Stimulated activated CD4-positive, alpha-beta T cell treated with anti-CD3 and anti-CD28 coated beads, Interleukin-4, amount 100 ng/mL, for 1 hour (primary cell): ENCODE measurements around the gene ALCAM.
"Not testable (repeated sequence)": the region's sequence is repeated elsewhere in the genome, so short reads cannot be mapped to it uniquely, and the experiment has no call there.

Experiments
- DNase-seq: peaks from one replicate; pipeline ENCODE4 v3.0.0-alpha.2; 2020

The ALCAM gene

GRCh38 chr3:105356988-105357387, 9.7 kb upstream of the ALCAM start:
- no peak for DNase-seq

DNA sequence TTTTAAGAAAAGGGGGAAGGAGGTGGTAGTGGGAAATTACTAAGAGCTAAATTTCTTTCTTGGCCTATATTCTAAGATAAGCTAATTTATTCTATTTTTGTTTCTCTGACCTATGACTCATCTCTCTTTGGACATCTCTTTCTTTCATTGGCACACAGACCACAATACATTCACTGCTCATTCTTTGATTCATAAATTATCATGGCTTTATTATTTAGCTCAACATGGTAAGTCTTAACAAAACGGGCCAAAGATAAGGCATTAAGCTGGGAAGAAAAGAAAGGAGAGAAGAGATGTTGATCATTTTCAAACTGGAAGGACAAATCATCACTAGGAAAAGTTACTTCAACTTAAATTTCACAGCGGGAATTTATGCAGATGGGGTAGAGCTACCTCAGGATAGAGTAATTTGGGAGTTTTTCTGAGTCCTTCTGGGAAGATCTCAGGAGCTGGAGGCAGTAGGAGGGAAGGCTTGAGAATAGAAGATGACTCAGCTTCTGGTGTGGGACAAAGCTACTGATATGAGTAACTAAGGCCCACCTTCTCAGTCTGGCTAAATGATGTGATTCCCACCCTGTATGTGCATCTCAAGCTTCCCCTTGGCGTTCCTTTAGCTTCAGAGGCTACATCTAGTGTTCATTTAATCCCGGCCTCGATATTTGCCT, 7.5 kb upstream of the ALCAM start:
- no peak for DNase-seq

- DNase-seq: no peak
Observed at GRCh38 chr3:105360003-105360402, 6.7 kb upstream of the ALCAM start.

GRCh38 chr3:105362021-105362665, 4.6 kb upstream of the ALCAM start:
- DNase-seq: no peak

DNA sequence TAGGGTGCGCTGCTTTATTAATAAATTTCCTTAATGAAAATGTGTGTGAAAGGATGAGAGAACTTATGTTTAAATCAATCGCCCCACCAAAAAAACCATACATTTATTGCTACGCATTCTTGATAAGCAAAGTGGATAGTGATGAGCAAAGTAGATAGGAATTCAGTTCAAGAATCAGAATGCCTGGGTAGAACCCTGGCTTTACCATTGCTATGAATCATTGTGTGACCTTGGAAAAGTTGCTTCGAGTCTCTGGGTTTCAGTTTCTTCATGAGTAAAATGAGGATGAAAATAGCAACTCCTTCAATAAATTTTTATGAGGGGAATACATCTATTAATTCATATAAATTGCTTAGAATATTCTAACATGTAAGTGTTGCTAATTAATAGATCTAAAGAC, 2.6 kb upstream of the ALCAM start:
- no peak for DNase-seq

GRCh38 chr3:105365081-105365390, 1.7 kb upstream of the ALCAM start:
- DNase-seq: no peak

DNA sequence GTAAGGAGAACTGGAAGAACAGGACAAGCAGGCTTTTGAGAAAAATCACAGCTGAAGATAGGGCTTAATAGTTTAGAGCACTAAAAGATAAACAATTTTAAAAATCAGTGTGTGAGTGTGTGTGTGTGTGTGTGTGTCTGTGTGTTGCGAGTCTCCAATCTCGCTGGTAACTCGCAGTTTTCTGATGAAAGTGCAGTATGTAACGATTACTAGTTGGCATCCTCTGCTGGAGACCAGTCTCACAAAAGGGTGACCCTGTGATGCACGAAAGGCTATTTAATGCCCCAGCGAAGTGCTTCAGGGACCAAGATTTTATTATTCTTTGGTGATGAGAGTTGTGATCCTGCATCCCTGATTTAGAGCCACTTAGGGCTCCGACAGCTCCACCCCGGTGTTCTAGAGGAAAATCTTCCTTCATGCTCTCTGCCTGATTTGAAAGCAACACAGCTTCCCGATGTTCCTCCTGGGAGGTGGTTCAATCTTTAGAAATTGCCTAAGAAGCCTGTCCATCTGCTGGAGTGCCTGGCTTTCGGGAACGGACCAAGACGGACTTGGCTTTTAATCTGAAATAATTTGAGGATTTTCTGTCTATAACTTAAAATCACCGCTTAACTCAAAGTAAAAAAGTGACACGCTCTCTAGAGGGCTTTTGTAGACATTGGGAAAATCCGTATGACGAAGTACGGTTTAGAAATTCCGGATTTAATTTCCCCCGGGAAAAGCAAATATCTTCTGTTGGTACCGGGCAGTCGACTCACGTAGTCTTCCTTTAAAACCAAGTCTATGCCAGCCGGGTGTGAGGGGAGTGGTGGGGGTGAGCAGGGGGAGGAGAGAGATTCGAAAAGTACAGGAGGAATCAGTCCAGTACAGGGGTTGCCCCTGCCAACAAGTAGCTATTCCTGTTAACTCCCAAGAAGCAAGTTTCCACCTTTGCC, 1.1 kb upstream of the ALCAM start:
- no peak for DNase-seq

DNA sequence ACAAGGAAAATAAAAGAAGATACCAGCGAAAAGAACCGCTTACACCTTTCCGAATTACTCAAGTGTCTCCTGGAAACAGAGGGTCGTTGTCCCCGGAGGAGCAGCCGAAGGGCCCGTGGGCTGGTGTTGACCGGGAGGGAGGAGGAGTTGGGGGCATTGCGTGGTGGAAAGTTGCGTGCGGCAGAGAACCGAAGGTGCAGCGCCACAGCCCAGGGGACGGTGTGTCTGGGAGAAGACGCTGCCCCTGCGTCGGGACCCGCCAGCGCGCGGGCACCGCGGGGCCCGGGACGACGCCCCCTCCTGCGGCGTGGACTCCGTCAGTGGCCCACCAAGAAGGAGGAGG, 325 bp downstream of the ALCAM start:
- DNase-seq: peak; percentile 23

GRCh38 chr3:105367406-105368213, 901 bp downstream of the ALCAM start:
- DNase-seq: peak; percentile 64

DNA sequence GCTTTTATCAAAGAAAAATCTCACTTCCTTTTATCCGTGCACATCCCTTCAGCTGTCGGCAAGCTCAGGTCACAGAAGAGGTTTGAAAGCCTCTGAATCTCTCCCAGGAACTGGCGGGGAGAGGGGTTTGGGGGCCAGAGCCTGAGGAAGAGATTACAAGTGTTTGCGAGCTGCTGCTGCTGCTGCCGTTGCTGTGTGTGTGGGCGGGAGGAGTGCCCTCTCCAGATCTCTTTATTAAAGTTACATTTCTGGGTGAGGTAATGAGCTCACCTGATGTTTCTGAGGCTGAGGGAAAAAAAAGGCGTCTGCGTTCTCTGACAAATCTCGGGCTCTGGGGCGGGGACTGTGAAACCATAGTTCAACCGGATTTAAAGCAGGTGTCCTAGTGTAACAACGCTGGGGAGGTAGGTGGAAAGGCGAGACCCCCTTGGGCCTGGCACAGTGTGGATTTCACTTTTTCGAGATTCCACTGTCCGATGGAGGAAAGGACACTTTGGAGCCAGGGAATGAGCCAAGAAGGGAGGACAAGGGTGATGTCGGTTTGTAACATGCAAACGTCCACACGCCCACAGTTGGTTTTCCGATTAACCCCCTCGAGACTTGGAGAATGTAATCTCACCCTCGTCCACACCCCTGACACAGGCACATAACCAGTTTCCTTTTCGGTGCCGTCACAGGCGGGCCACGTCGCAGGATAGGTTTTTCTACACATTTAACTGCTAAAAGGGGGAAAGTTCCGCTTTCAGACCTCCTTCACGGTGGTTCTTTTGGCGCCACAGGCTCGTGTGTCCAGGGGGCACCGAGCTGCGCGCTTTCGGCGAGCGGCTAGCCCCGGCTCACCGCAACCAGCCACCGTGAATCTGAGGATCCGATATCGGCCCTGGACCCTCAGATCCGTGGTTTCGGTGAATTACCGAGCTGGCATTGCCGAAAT, 2.1 kb downstream of the ALCAM start:
- peak; percentile 69 for DNase-seq

GRCh38 chr3:105369500-105370371, 3.0 kb downstream of the ALCAM start:
- DNase-seq: peak; percentile 12

- no peak for DNase-seq
Observed at GRCh38 chr3:105373383-105373782, 6.7 kb downstream of the ALCAM start.

- no peak for DNase-seq
Observed at GRCh38 chr3:105375750-105376511, 9.2 kb downstream of the ALCAM start.

GRCh38 chr3:105377716-105378115, 11.0 kb downstream of the ALCAM start:
- DNase-seq: no peak

DNA sequence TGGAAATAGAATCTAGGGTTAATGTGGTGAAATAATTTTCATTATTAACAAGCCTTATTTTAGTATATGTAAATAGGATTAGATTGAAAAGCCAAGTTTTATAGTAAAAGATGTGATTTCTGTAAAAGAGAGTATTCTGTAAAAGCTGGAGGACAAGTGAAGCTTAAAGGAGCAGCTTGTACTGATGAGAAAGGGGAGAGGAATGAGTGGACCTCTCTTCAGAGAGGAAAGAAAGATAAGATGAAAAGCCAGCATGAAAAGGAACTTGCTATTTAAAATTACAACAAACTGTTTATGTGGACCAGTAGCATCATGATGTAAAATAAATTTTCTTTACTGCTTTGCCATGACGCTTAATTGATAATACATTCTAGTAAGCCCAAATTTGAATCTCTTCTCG, 18.5 kb downstream of the ALCAM start:
- no peak for DNase-seq

GRCh38 chr3:105385819-105386508, 19.3 kb downstream of the ALCAM start:
- DNase-seq: no peak

- DNase-seq: no peak
Observed at GRCh38 chr3:105387122-105387751, 20.5 kb downstream of the ALCAM start.

- no peak for DNase-seq
Observed at GRCh38 chr3:105388176-105388575, 21.5 kb downstream of the ALCAM start.

DNA sequence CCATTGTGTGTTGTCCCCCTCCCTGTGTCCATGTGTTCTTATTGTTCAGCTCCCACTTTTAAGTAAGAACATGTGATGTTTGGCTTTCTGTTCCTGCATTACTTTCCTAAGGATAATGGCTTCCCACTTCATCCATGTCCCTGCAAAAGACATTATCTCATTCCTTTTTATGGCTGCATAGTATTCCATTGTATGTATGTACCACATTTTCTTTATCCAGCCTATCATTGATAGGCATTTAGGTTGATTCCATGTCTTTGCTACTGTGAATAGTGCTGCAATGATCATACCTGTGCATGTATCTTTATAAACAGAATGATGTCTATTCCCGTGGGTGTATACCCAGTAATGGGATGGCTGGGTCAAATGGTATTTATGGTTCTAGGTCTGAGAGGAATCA, 23.1 kb downstream of the ALCAM start:
- DNase-seq: not testable (repeated sequence)
